ENCODE data around the gene C19orf85. TPM values are rescaled to one million over a fixed set of nuclear protein-coding genes. Genes with fewer than 3 reads are reported as not detected.

C19orf85 gene
- total and polyA plus RNA-seq, 10 of the 15 experiments (the other 5 are each of a cell fraction or from before 2014, with no cell fraction given), result not detected

DNA sequence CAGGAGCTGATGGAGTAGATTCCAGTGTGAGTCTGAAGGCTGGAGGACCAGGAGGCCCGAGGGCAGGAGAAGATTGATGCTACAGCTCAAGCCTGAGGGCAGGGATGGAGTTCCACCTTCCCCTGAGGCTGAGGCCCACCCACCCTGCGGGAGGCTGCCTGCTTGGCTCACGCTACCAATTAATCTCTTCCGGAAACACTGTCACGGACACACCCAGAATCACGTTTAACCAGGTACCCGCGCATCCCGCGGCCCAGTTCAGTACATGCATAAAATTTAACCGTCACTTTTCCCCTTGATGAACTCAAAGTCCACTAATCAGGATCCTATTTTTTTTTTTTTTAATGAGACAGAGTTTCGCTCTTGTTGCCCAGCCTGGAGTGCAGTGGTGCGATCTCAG, 6.7 kb upstream of the C19orf85 start:
- intact Hi-C loops (cut with micrococcal nuclease; ENCODE audit: unreplicated experiment) (no loop called here), in situ Hi-C loops (cut with MboI) (no loop called here)
- H3K27ac ChIP-seq (ENCODE audit: control insufficient read depth, insufficient read depth), result no peak overlapping the region
- H3K36me3 ChIP-seq (ENCODE audit: control insufficient read depth in 2 of 2, insufficient read depth in 2 of 2, low read length in 1 of 2), result no peaks in the 10 kb centered on the region
- no peak overlapping the region for H2AFZ ChIP-seq (ENCODE audit: control insufficient read depth, low read depth, low read length)
- WGBS (ENCODE audit: insufficient coverage, insufficient replicate concordance, low lambda C conversion rate, missing lambda C conversion rate), result 65% methylated on average over 13 of the region's 13 CpGs
- H3K27me3 ChIP-seq (replicated peaks in 1 of 2; ENCODE audit: control insufficient read depth in 2 of 2, insufficient read depth in 2 of 2, low read length in 1 of 2), result no peaks in the 10 kb centered on the region
- H3K9me3 ChIP-seq (replicated peaks; ENCODE audit: control insufficient read depth, insufficient read depth, low read length), result no peaks in the 10 kb centered on the region
- ChIA-PET POLR2A (no interaction called here), CTCF (interaction anchor here (1.5 to 1.6 kb wide), 2 partner anchors 33 to 160 kb away, joined by 3 to 12 read pairs; no protein-coding TSS in a partner anchor), SMC1A (ENCODE audit: uncharacterized antibody, unreplicated experiment) (interaction anchor here (0.8 to 1.0 kb wide), 2 partner anchors 32 to 161 kb away, joined by 3 to 4 read pairs; no protein-coding TSS in a partner anchor), RAD21 (ENCODE audit: unreplicated experiment) (interaction anchor here (1.2 kb wide), 1 partner anchor 33 kb away, joined by 6 read pairs; no protein-coding TSS in a partner anchor)
- FAIRE-seq (no peak), ATAC-seq (no peak), DNase-seq (ENCODE audit: low read depth, low spot score) (no peak)
- no peaks in the 10 kb centered on the region for H4K20me1 ChIP-seq (ENCODE audit: control insufficient read depth, insufficient read depth)
- BruUV-seq (replicated peaks), result no TSS peak
- H3K4me1 ChIP-seq (ENCODE audit: control insufficient read depth, insufficient read depth, low read length), result peaks cover 4% of the 10 kb centered on the region; the same call in 1 of the 2 replicates
- no peak overlapping the region for H3K4me3 ChIP-seq
- no peak overlapping the region for H3K9ac ChIP-seq (ENCODE audit: control insufficient read depth, insufficient read depth, low read length)
- no peak overlapping the region for H3K4me2 ChIP-seq (ENCODE audit: control insufficient read depth, insufficient read depth)
- H3K79me2 ChIP-seq (ENCODE audit: control insufficient read depth, insufficient read depth, low read length), result no peaks in the 10 kb centered on the region
- TF ChIP-seq, protein P1, sequence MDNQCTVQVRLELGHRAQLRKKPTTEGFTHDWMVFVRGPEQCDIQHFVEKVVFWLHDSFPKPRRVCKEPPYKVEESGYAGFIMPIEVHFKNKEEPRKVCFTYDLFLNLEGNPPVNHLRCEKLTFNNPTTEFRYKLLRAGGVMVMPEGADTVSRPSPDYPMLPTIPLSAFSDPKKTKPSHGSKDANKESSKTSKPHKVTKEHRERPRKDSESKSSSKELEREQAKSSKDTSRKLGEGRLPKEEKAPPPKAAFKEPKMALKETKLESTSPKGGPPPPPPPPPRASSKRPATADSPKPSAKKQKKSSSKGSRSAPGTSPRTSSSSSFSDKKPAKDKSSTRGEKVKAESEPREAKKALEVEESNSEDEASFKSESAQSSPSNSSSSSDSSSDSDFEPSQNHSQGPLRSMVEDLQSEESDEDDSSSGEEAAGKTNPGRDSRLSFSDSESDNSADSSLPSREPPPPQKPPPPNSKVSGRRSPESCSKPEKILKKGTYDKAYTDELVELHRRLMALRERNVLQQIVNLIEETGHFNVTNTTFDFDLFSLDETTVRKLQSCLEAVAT (IDR thresholded peaks at IDR 0.05), result no peak
- TF ChIP-seq, protein P2, sequence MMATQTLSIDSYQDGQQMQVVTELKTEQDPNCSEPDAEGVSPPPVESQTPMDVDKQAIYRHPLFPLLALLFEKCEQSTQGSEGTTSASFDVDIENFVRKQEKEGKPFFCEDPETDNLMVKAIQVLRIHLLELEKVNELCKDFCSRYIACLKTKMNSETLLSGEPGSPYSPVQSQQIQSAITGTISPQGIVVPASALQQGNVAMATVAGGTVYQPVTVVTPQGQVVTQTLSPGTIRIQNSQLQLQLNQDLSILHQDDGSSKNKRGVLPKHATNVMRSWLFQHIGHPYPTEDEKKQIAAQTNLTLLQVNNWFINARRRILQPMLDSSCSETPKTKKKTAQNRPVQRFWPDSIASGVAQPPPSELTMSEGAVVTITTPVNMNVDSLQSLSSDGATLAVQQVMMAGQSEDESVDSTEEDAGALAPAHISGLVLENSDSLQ (IDR thresholded peaks at IDR 0.05), result no peak
- no peak for TF ChIP-seq SUZ12 (IDR thresholded peaks at IDR 0.05; ENCODE audit: unreplicated experiment)
- no peak for TF ChIP-seq JUNB (IDR thresholded peaks at IDR 0.05)
- TF ChIP-seq CUX1 (IDR thresholded peaks at IDR 0.05; ENCODE audit: insufficient replicate concordance, low read depth, low read length), result no peak
- no peak for TF ChIP-seq SREBF2 (IDR thresholded peaks at IDR 0.05; ENCODE audit: low read length)
- no peak for TF ChIP-seq NRF1 (conservative IDR thresholded peaks at IDR 0.05; ENCODE audit: low read depth, low read length)
- no peak for TF ChIP-seq MYB (IDR thresholded peaks at IDR 0.05; ENCODE audit: borderline replicate concordance, low read depth, low read length)
- no peak for TF ChIP-seq TBL1XR1 (IDR thresholded peaks at IDR 0.05; ENCODE audit: low read depth, low read length)
- TF ChIP-seq, protein P3, sequence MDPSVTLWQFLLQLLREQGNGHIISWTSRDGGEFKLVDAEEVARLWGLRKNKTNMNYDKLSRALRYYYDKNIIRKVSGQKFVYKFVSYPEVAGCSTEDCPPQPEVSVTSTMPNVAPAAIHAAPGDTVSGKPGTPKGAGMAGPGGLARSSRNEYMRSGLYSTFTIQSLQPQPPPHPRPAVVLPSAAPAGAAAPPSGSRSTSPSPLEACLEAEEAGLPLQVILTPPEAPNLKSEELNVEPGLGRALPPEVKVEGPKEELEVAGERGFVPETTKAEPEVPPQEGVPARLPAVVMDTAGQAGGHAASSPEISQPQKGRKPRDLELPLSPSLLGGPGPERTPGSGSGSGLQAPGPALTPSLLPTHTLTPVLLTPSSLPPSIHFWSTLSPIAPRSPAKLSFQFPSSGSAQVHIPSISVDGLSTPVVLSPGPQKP (IDR thresholded peaks at IDR 0.05; ENCODE audit: low read depth, low read length), result no peak
- no peak for TF ChIP-seq KAT2A (conservative IDR thresholded peaks at IDR 0.05; ENCODE audit: control insufficient read depth, low read depth, low read length)
- no peak for TF ChIP-seq RB1 (IDR thresholded peaks at IDR 0.05; ENCODE audit: borderline replicate concordance)
- no peak for TF ChIP-seq FOXM1 (IDR thresholded peaks at IDR 0.05; ENCODE audit: low read depth, low read length)
- TF ChIP-seq TARDBP (IDR thresholded peaks at IDR 0.05; ENCODE audit: borderline replicate concordance), result no peak

All from GM12878 (cell line).